HepG2 (cell line): ENCODE results near the gene SLC12A5. TPM values are rescaled to one million over a fixed set of nuclear protein-coding genes. Genes with fewer than 3 reads are reported as not detected.

Source experiments
- ATAC-seq: fragments of 200-7000 bp; cut with Tn5 transposase; 3 replicates; pipeline ENCODE4 v1.9.1; 2020; ENCODE audit warnings: mild to moderate bottlenecking, moderate library complexity
- BruUV-seq: library from RNA; stranded (reverse); fragments of 400-500 nt; replicated peaks from 2 replicates; lab custom pipeline; 2021; lab: Mats Ljungman, UMichigan
- CTCF ChIA-PET: fragments of 300-600 bp; formaldehyde crosslinking; extraction: SDS; loops from one replicate; lab custom pipeline; 2021; ENCODE audit warnings: low total read pairs, inconsistent platforms, low intra/inter-chr PET ratio; lab: Yijun Ruan, JAX
- POLR2A ChIA-PET: fragments of 350-600 bp; sonication (Branson Sonifier 250); formaldehyde crosslinking; loops from one replicate; lab custom pipeline; 2020; ENCODE audit warnings: antibody characterized with exemption, inconsistent platforms; lab: Yijun Ruan, JAX
- DNase-seq: peaks from one replicate; pipeline ENCODE4 v3.0.0-alpha.2; 2015; ENCODE audit warnings: low spot score
- FAIRE-seq: peaks from 3 replicates; lab custom pipeline; 2011; peaks lifted over from hg19 to GRCh38; lab: Jason Lieb, UNC
- H2AFZ ChIP-seq: one replicate; pipeline ENCODE4 v1.6.1; 2011; ENCODE audit warnings: low read length, inconsistent platforms
- H3K27ac ChIP-seq: fragments of 300-600 bp; 3 replicates; pipeline ENCODE4 v1.8.0; 2011; ENCODE audit warnings: mixed run types, mild to moderate bottlenecking, mixed read lengths, low read length, inconsistent platforms; ENCODE audit not compliant: insufficient read depth; ENCODE audit errors: extremely low read length
- H3K27me3 ChIP-seq, 2 experiments: fragments of 200-600 bp in 1 of 2; 2 replicates in 1 of 2; 3 replicates in 1 of 2; pipeline versions ENCODE4 v1.6.0 to v1.8.0; 2011; ENCODE audit warnings: low read length in 2 of 2, mild to moderate bottlenecking in 2 of 2, moderate library complexity in 2 of 2, inconsistent platforms in 1 of 2; ENCODE audit not compliant: insufficient read depth in 2 of 2, control insufficient read depth in 1 of 2
- H3K36me3 ChIP-seq, 2 experiments: fragments of 200-600 bp in 1 of 2; replicated peaks in 1 of 2; 2 replicates in 1 of 2; 3 replicates in 1 of 2; pipeline versions ENCODE4 v1.5.1 to v1.8.0; 2011; ENCODE audit warnings: low read length in 2 of 2, inconsistent platforms in 1 of 2; ENCODE audit not compliant: insufficient read depth in 2 of 2, control insufficient read depth in 1 of 2
- H3K4me1 ChIP-seq: 2 replicates; pipeline ENCODE4 v1.5.1; 2012; ENCODE audit warnings: low read length, inconsistent platforms; ENCODE audit not compliant: insufficient read depth
- H3K4me2 ChIP-seq: 2 replicates; pipeline ENCODE4 v1.6.0; 2011; ENCODE audit warnings: low read depth, low read length, inconsistent platforms
- H3K4me3 ChIP-seq, 3 experiments: fragments of 200-600 bp in 1 of 3; sonication (generic), shearing (Covaris generic) in 1 of 3; replicated peaks in 1 of 3; 2 replicates each; pipeline ENCODE4 v1.5.1; 2011 to 2016; ENCODE audit warnings: low read length in 3 of 3, inconsistent platforms in 2 of 3, low read depth in 2 of 3, mild to moderate bottlenecking in 2 of 3, control low read depth in 1 of 3, mixed read lengths in 1 of 3; ENCODE audit not compliant: insufficient read depth in 1 of 3
- H3K79me2 ChIP-seq: one replicate; pipeline ENCODE4 v1.6.1; 2011; ENCODE audit warnings: low read length, inconsistent platforms; ENCODE audit not compliant: insufficient read depth
- H3K9ac ChIP-seq: 2 replicates; pipeline ENCODE4 v1.6.0; 2011; ENCODE audit warnings: mild to moderate bottlenecking, low read depth, low read length, inconsistent platforms; ENCODE audit not compliant: insufficient read depth
- H3K9me3 ChIP-seq: 2 replicates; pipeline ENCODE4 v1.5.1; 2012; ENCODE audit warnings: mild to moderate bottlenecking, low read length
- H4K20me1 ChIP-seq: 2 replicates; pipeline ENCODE4 v1.6.0; 2011; ENCODE audit warnings: inconsistent platforms, mild to moderate bottlenecking, low read length, moderate library complexity; ENCODE audit not compliant: insufficient read depth
- CCDC6 ChIP-seq: sonication (generic); formaldehyde crosslinking; IDR thresholded peaks from 2 replicates; pipeline ENCODE4 v1.8.1; 2022; ENCODE audit warnings: mild to moderate bottlenecking, missing genetic modification reagents, moderate library complexity
- E2F5 ChIP-seq: sonication (generic); formaldehyde crosslinking; conservative IDR thresholded peaks from 2 replicates; pipeline ENCODE4 v1.4.0; 2020; ENCODE audit warnings: missing genetic modification reagents
- FOXK1 ChIP-seq: sonication (generic); formaldehyde crosslinking; IDR thresholded peaks from 2 replicates; pipeline ENCODE4 v1.4.0; 2020; ENCODE audit warnings: low read depth, missing genetic modification reagents, borderline replicate concordance
- HNRNPK ChIP-seq: fragments of 200-400 bp; formaldehyde crosslinking; IDR thresholded peaks from 2 replicates; pipeline ENCODE4 v1.6.1; 2018; ENCODE audit warnings: low read length, low read depth, moderate library complexity, mild to moderate bottlenecking; ENCODE audit not compliant: poor library complexity, severe bottlenecking
- HOXD1 ChIP-seq: sonication (generic); formaldehyde crosslinking; IDR thresholded peaks from 2 replicates; pipeline ENCODE4 v1.5.0; 2020; ENCODE audit warnings: missing genetic modification reagents
- NR2F2 ChIP-seq: IDR thresholded peaks from 2 replicates; pipeline ENCODE4 v1.6.1; 2012; ENCODE audit warnings: low read depth, inconsistent platforms, borderline replicate concordance
- SSRP1 ChIP-seq: IDR thresholded peaks from 2 replicates; pipeline ENCODE4 v1.6.1; 2016; ENCODE audit warnings: control low read depth
- ZGPAT ChIP-seq: IDR thresholded peaks from 2 replicates; pipeline ENCODE4 v1.6.1; 2016; ENCODE audit warnings: mild to moderate bottlenecking
- WGBS: methylation state at CpG from one replicate; pipeline ENCODE4 v1.1.6; 2017; ENCODE audit warnings: low lambda C conversion rate; 5-methylcytosine and 5-hydroxymethylcytosine counted together
- in situ Hi-C: cut with HindIII; loops from 2 replicates; pipeline ENCODE4 v1.10.0; 2017; ENCODE audit warnings: low pct_unique_long_range_greater_than_20kb; ENCODE audit not compliant: extremely low pct_ligation_motif_present
- intact Hi-C: fragments of 100-400 bp; cut with micrococcal nuclease; formaldehyde crosslinking; loops from one replicate; pipeline ENCODE4 v1.10.0; 2022; ENCODE audit not compliant: unreplicated experiment
- polyA plus RNA-seq, 8 experiments: library from polyadenylated mRNA; depleted of rRNA in 3 of 8; stranded (reverse) in 7 of 8; unstranded in 1 of 8; fragments of >200 nt; fragmentation: Illumina TruSeq in 4 of 8; extraction: Trizol in 4 of 8; gene quantifications; 2 replicates each; pipeline versions ENCODE4 v1.2.1 to v1.2.3, GENCODE V29; 2011 to 2016; ENCODE audit warnings: low read depth in 4 of 8, missing spikeins in 1 of 8, mixed read lengths in 1 of 8; ENCODE audit not compliant: insufficient read depth in 1 of 8
- total RNA-seq, 5 experiments: library from RNA; depleted of rRNA; stranded (reverse); fragments of >200 nt; fragmentation: Illumina TruSeq; extraction: Trizol; gene quantifications; 2 replicates each; pipeline ENCODE4 v1.2.3, GENCODE V29; 2016; ENCODE audit warnings: low read depth in 1 of 5
- TF ChIP-seq, protein P1 (sequence below): sonication (generic); formaldehyde crosslinking; IDR thresholded peaks from 2 replicates; pipeline ENCODE4 v1.4.0; 2020; ENCODE audit warnings: missing genetic modification reagents, mild to moderate bottlenecking, borderline replicate concordance
- TF ChIP-seq, protein P2 (sequence below): sonication (generic); formaldehyde crosslinking; IDR thresholded peaks from 2 replicates; pipeline ENCODE4 v1.4.0; 2020; ENCODE audit warnings: missing genetic modification reagents, borderline replicate concordance
- TF ChIP-seq, protein P3 (sequence below): IDR thresholded peaks from 2 replicates; pipeline ENCODE4 v1.6.1; 2018; ENCODE audit warnings: missing genetic modification reagents

The SLC12A5 gene
- total and polyA plus RNA-seq, 2 of the 13 experiments (the other 11 are each of a cell fraction or from before 2014, with no cell fraction given), result 4.3 to 5.4 TPM

DNA sequence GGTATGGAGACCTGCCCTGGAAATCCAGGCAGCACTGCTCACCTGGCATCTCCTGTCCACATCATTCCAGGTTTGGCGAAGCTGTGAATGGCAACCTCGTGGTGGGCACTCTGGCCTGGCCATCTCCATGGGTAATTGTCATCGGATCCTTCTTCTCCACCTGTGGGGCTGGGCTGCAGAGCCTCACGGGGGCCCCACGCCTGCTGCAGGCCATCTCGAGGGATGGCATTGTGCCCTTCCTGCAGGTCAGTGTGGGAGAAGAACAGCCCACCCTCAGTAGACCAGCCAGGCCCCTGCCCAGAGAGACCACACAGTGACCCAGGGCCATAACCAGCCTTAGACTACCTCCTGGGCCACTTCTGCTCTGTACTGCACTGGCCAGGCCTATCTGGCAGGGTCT is 15.9 kb downstream of the SLC12A5 start:
- no peak overlapping the region for H3K4me3 ChIP-seq
- DNase-seq (no peak), FAIRE-seq (no peak), ATAC-seq (no peak)
- peaks cover 2% of the 10 kb centered on the region; the same call in 1 of the 2 replicates for H4K20me1 ChIP-seq
- H3K79me2 ChIP-seq, result no peaks in the 10 kb centered on the region
- peaks cover 0 to 6% of the 10 kb centered on the region in 2 experiments; a peak in 2 of 5 replicates for H3K27me3 ChIP-seq
- ChIA-PET POLR2A (no interaction called here), CTCF (no interaction called here)
- no peak overlapping the region for H3K9ac ChIP-seq
- no peak overlapping the region for H3K27ac ChIP-seq
- intact Hi-C loops, result no loop called here
- H3K36me3 ChIP-seq, result no peaks in the 10 kb centered on the region
- no TSS peak for BruUV-seq
- no peak overlapping the region for H2AFZ ChIP-seq
- no peak overlapping the region for H3K4me2 ChIP-seq
- WGBS, result 11% methylated on average over 3 of the region's 6 CpGs
- H3K4me1 ChIP-seq, result no peaks in the 10 kb centered on the region
- H3K9me3 ChIP-seq, result no peaks in the 10 kb centered on the region
- in situ Hi-C loops, result no loop called here
- TF ChIP-seq, protein P1, sequence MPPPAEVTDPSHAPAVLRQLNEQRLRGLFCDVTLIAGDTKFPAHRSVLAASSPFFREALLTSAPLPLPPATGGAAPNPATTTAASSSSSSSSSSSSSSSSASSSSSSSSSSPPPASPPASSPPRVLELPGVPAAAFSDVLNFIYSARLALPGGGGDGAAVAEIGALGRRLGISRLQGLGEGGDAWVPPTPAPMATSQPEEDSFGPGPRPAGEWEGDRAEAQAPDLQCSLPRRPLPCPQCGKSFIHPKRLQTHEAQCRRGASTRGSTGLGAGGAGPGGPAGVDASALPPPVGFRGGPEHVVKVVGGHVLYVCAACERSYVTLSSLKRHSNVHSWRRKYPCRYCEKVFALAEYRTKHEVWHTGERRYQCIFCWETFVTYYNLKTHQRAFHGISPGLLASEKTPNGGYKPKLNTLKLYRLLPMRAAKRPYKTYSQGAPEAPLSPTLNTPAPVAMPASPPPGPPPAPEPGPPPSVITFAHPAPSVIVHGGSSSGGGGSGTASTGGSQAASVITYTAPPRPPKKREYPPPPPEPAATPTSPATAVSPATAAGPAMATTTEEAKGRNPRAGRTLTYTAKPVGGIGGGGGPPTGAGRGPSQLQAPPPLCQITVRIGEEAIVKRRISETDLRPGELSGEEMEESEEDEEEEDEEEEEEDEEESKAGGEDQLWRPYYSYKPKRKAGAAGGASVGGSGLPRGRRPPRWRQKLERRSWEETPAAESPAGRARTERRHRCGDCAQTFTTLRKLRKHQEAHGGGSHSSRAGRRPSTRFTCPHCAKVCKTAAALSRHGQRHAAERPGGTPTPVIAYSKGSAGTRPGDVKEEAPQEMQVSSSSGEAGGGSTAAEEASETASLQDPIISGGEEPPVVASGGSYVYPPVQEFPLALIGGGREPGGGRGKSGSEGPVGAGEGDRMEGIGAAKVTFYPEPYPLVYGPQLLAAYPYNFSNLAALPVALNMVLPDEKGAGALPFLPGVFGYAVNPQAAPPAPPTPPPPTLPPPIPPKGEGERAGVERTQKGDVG (CRISPR knock-in tag), result no peak
- TF ChIP-seq CCDC6 (CRISPR knock-in tag), result no peak
- TF ChIP-seq SSRP1 (CRISPR knock-in tag), result no peak
- TF ChIP-seq FOXK1, result no peak
- no peak for TF ChIP-seq HOXD1 (CRISPR knock-in tag)
- TF ChIP-seq, protein P2, sequence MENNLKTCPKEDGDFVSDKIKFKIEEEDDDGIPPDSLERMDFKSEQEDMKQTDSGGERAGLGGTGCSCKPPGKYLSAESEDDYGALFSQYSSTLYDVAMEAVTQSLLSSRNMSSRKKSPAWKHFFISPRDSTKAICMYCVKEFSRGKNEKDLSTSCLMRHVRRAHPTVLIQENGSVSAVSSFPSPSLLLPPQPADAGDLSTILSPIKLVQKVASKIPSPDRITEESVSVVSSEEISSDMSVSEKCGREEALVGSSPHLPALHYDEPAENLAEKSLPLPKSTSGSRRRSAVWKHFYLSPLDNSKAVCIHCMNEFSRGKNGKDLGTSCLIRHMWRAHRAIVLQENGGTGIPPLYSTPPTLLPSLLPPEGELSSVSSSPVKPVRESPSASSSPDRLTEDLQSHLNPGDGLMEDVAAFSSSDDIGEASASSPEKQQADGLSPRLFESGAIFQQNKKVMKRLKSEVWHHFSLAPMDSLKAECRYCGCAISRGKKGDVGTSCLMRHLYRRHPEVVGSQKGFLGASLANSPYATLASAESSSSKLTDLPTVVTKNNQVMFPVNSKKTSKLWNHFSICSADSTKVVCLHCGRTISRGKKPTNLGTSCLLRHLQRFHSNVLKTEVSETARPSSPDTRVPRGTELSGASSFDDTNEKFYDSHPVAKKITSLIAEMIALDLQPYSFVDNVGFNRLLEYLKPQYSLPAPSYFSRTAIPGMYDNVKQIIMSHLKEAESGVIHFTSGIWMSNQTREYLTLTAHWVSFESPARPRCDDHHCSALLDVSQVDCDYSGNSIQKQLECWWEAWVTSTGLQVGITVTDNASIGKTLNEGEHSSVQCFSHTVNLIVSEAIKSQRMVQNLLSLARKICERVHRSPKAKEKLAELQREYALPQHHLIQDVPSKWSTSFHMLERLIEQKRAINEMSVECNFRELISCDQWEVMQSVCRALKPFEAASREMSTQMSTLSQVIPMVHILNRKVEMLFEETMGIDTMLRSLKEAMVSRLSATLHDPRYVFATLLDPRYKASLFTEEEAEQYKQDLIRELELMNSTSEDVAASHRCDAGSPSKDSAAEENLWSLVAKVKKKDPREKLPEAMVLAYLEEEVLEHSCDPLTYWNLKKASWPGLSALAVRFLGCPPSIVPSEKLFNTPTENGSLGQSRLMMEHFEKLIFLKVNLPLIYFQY (CRISPR knock-in tag), result no peak
- no peak for TF ChIP-seq ZGPAT
- no peak for TF ChIP-seq NR2F2
- no peak for TF ChIP-seq E2F5 (CRISPR knock-in tag)
- no peak for TF ChIP-seq HNRNPK
- TF ChIP-seq, protein P3, sequence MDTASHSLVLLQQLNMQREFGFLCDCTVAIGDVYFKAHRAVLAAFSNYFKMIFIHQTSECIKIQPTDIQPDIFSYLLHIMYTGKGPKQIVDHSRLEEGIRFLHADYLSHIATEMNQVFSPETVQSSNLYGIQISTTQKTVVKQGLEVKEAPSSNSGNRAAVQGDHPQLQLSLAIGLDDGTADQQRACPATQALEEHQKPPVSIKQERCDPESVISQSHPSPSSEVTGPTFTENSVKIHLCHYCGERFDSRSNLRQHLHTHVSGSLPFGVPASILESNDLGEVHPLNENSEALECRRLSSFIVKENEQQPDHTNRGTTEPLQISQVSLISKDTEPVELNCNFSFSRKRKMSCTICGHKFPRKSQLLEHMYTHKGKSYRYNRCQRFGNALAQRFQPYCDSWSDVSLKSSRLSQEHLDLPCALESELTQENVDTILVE (CRISPR knock-in tag), result no peak
